Measurements from ENCODE around the gene SUCLG1.
"Not testable (repeated sequence)": the region's sequence is repeated elsewhere in the genome, so short reads cannot be mapped to it uniquely, and the experiment has no call there.

The SUCLG1 gene

DNA sequence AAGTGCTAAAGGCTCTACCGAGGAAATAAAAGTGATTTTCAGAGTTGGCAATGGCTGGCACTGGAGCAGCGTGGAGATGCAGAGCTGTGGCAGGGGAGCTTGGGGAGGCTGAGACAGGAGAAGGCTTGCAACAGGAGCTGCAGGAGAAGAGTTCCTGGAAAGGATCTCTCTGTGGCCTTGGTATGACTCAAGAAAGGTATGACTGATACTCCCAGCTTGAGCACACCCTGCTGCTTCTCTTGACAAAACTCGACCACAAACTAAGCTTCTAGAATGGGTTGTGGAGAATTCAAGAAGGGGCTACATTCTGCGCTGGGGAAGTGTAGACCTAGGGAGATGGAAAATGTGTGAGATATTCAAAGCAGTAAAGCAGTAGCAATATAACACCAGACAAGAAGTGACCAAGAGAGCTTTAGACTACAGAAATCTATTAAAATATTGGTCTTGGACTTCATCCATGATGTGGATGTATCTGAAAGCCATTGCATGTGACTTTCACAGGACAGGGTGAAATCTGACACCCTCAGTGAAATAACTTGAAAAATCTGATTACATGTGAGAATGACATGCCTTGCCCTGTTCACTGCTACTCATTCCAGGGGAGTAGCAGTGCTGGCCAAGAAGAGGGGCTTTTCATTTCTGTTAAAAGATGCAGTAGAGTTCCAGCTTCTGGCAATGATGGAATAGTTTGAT lies 41.5 kb downstream of the SUCLG1 start:
- no peak for DNase-seq

DNA sequence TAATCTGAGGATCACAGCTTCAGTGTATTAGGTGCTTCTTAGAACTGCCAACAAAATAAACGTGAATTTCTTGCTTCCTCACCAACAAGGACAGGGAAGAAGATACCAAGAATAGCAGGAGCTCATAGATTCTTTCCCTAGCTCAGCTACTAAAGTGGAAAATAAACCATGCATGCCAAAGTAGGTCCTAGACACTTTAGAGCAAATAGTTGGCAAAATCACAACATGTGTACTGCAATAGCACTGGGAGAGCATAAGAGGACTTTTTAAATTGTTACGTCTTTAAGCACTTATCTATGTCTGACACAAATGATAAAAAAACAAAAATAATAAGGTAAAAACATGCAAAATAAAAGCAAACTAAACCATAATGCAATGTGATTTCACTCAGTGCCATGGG lies 49.5 kb downstream of the SUCLG1 start:
- DNase-seq: no peak

DNA sequence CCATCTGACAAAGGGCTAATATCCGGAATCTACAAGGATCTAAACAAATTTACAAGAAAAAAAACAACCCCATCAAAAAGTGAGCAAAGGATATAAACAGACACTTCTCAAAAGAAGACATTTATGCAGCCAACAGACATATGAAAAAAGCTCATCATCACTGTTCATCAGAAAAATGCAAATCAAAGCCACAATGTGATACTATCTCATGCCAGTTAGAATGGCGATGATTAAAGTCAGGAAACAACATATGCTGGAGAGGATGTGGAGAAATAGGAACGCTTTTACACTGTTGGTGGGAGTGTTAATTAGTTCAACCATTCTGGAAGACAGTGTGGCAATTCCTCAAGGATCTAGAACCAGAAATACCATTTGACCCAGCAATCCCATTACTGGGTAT lies 57.0 kb downstream of the SUCLG1 start:
- DNase-seq: not testable (repeated sequence)

DNA sequence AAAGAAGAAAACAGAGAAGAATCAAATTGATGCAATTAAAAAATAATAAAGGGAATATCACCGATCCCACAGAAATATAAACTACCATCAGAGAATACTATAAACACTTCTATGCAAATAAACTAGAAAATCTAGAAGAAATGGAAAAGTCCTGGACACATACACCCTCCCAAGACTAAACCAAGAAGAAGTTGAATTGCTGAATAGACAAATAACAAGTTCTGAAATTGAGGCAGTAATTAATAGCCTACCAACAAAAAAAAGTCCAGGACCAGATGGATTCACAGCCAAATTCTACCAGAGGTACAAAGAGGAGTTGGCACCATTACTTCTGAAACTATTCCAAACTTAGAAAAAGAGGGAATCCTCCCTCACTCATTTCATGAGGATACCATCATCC lies 59.2 kb downstream of the SUCLG1 start:
- not testable (repeated sequence) for DNase-seq

DNA sequence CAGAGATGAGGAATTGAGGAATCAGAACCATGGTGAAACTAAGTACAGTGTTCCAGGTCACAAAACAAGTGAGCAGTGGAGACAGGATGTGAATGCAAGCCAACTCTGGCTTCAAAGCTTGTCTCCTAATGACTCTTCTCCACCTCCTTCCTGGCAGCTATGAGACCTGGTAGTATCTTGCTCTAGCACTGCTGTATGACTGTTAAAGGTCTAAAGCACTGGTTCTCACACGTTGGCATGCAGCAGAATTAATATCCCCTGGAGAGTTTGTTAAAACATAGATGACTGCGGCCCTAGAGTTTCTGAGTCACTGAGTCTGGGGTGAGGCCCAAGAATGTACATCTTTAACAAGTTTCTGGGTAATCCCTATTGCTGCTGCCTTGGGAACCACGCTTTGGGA lies 63.3 kb downstream of the SUCLG1 start:
- DNase-seq: no peak

DNA sequence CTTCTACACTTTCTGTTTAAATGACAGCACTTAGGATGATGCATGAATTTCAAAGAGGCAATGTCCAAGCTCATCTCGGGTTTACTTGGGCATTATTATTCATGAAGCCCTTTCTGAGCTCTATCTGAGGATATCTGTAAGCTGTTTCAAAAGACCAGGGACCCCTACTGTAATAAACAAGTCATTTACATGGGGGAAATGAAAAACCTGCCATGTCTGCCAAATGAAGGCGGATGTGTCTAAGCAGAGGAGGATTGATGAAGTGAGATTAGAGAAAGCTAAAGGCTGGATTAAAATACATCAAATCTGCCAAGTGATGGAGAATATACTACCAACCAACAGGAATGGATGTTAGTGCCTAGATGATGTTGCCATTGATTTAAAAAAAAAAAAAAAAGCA lies 64.5 kb downstream of the SUCLG1 start:
- DNase-seq: no peak

DNA sequence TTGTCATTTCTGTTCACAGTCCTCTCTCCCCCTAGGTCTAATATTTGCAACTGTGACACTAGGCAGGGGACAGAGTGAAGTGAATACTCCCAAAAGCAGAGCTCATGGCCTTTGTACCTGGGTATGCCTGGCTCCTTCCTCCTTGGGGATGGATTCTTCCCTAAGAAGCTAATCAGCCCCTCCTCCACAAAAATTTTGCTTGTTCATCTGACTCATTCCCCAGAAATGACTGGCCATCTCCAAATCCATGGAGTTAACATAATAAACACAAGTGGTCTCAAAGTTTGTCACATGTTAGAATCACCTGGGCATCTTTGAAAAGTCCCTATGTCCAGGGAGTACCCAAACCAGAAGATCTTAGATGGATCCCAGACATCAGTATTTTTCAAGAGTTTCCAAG lies 65.3 kb downstream of the SUCLG1 start:
- DNase-seq: no peak

DNA sequence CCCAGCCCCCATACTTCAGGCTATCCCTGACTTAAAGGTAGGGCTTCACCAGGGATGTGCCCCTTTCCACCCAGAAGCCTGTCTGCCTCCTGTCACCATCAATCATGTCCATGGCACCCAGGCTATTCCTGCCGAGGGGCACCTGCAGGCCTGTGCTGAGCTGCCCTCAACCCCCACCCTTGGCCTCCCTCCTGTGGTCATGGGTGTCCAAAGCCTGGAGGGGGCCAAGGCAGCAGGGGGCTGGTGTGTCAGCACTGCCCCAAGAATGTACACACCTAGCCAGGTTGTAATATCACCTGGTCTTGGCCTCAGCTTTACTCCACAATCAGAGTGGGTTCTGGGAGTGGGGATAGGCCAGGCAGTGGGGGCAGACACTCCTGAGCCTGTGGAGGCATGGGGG lies 69.3 kb downstream of the SUCLG1 start:
- no peak for DNase-seq

DNA sequence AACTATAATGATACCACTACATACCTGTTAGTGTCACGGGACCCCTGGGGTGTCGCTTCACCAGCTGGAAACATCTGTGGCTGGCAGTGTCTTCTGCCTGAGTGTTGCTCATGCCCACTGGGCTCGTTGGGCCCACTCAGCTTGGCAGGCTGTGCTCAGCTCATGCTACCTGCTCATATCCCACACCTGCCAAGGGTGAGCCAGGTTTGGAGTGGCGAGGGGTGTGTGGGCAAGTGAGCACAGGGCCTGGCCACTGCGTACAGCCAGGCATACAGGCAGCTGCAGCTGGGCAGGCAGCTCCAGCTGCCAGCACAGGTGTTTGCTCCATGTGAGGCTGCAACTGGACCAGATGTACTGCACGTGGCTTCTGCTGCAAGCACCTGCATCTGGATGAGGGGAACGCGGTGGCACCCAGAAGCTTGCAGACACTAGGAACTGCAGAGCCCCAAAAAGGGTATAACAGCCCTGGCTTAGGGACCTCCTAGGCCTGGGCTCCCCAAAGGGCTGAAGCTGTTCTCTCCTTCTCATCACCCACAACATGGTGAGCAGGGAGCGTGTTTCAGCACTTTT lies 70.1 kb downstream of the SUCLG1 start:
- DNase-seq: no peak

DNA sequence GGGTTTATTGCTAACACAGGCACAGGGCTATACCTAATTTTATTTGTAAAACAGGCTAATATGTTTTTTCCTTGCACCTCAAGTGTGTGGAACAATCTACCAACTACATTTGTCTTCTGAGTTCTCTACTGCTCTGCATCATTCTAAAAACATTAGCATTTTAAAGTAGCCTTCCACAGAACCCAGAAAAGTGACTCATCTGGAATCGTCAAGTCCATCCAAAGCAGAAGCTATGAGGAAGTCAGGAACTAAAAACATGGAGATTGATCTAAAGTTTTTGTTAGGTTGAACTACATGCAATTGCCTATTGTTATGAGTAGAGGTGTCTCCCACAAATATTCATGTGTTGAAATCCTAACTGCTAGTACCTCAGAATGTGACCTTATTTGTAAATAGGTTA lies 70.9 kb downstream of the SUCLG1 start:
- no peak for DNase-seq

DNA sequence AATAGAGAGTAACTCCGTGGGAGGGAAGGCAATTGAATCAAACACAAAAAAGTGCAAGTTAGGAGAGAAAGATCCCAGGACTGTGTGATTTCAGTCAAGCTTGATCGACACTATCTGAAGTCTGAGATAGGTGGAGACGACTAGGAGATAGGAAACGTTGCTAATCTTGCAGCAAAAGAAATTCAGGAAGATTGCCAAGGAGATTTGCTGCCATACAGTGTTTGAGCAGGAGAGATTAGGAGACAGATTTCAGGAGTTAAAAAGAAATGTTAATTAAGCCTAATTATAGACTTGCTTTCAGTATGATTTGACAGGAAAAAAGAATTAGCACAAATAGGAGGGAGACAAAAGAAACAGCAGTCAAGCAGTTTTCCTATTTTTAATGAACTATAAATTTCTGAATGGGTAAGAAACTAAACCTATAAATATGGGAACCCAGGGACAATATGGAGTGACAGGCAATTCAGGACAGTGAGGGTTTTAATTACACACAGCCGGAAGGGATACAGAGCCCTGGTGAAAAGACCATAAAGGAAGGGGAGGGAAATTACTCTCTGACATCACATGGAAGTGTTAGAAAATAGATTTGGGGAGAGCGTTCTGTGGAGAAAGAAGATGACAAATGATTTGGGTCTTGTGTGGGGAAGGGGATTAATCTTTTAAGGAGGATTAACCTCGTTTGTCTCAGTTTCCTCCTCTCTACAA lies 72.6 kb downstream of the SUCLG1 start:
- no peak for DNase-seq

DNA sequence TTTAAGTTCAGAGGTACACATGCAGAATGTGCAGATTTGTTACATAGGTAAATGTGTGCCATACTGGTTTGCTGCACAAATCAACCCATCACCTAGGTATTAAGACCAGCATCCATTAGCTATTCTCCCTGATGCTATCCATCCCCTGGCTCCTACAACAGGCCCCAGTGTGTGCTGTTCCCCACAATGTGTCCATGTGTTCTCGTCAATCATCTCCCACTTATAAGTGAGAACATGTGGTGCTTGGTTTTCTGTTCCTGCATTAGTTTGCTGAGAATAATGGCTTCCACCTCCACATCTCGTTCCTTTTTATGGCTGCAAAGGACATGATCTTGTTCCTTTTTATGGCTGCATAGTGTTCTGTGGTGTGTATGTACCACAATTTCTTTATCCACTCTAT lies 75.8 kb downstream of the SUCLG1 start:
- no peak for DNase-seq

DNA sequence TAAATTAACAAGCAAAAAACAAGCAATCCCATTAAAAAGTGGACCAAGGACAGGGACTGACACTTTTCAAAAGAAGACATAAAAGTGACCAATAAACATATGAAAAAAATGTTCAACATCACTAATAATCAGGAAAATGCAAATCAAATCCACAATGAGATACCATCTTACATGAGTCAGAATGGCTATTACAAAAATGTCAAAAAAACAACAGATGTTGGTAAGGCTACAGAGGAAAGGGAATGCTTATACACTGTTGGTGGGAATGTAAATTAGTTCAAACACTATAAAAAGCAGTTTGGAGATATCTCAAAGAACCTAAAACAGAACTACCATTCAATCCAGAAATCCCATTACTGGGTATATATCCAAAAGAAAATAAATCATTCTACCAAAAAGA lies 78.2 kb downstream of the SUCLG1 start:
- no peak for DNase-seq

DNA sequence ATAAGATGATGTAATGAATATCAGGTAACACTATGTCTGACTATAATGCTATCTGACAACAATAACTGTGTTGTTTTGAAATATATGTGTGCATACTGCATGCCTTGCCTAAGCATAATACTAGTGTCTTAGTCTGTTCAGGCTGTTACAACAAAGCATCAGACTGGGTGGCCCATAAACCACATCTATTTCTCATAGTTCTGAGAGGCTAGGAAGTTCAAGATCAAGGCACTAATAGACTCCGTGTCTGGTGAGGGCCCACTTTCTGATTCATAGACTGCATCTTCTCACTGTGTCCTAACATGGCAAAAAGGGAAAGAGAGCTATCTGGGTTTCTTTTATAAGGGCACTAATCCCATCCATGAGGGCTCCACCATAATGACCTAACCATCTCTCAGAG lies 80.1 kb downstream of the SUCLG1 start:
- no peak for DNase-seq

DNA sequence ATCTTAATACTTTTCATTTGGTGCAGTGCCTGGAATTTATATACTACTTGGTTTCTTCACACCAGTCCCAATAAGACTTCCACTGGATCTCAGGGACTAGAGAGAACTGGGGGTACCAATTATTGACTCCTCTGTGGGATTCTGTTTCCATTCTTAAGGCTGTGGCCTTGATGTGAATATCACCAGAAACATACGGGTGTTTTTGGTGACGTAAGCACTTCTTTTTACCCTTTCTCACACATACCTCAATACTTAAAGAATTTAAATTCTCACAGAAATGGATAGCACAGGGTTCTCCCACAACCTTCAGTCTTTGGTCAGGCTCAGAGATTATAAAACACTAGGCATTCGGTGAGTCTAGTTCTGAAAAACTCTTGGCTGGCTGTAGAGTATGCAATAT lies 84.1 kb downstream of the SUCLG1 start:
- no peak for DNase-seq

DNA sequence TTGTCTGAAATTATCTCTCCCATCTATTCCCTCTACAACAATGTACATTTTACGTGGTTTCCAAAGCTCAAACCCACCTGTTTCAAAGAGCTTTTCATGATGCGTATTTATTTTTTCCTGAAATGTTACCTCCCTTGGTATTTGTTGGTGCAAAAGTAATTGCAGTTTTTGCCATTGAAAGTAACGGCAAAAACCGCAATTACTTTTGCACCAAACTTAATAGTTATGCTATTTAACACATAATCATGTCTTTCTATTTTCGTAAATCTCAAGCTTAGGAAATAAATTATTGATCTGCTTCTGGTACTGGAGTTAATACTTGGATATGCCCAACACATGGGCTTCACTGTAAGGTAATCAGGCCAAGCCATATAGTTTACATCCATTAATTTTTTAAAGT lies 85.2 kb downstream of the SUCLG1 start:
- DNase-seq: no peak
